Panc1 (cell line): ENCODE measurements around the gene RFTN1. TPM values are rescaled to one million over a fixed set of nuclear protein-coding genes. Genes with fewer than 3 reads are reported as not detected.

Source experiments
- ATAC-seq: fragments of 200-7000 bp; cut with Tn5 transposase; 2 replicates; pipeline ENCODE4 v1.9.1; 2020; ENCODE audit warnings: mild to moderate bottlenecking, moderate library complexity
- BruUV-seq: library from RNA; stranded (reverse); fragments of 400-500 nt; replicated peaks from 2 replicates; lab custom pipeline; 2021; lab: Mats Ljungman, UMichigan
- CTCF ChIA-PET: fragments of 300-600 bp; sonication (Branson Sonifier 250); formaldehyde crosslinking; loops from one replicate; lab custom pipeline; 2022; ENCODE audit warnings: antibody characterized with exemption; lab: Charles Lee
- POLR2A ChIA-PET: fragments of 300-600 bp; sonication (Branson Sonifier 250); formaldehyde crosslinking; loops from one replicate; lab custom pipeline; 2022; ENCODE audit warnings: antibody characterized with exemption; lab: Charles Lee
- DNase-seq: peaks from one replicate; pipeline ENCODE4 v3.0.0-alpha.2; 2010; ENCODE audit warnings: low read depth, low spot score
- H3K27ac ChIP-seq: 2 replicates; pipeline ENCODE4 v1.5.1; 2011; ENCODE audit warnings: mild to moderate bottlenecking, low read length, inconsistent platforms
- H3K27me3 ChIP-seq: fragments of 200-500 bp; sonication (Bioruptor generic); 2 replicates; pipeline ENCODE4 v1.6.0; 2014; ENCODE audit warnings: low read length, inconsistent platforms; ENCODE audit not compliant: control insufficient read depth, insufficient read depth
- H3K36me3 ChIP-seq: fragments of 200-500 bp; sonication (Bioruptor generic); 2 replicates; pipeline ENCODE4 v1.5.1; 2014; ENCODE audit warnings: inconsistent platforms, mild to moderate bottlenecking, low read length, moderate library complexity; ENCODE audit not compliant: control insufficient read depth, insufficient read depth
- H3K4me1 ChIP-seq: 2 replicates; pipeline ENCODE4 v1.5.1; 2011; ENCODE audit warnings: inconsistent platforms, mild to moderate bottlenecking, low read length, moderate library complexity; ENCODE audit not compliant: control insufficient read depth, insufficient read depth
- H3K4me3 ChIP-seq, 2 experiments: 2 replicates each; pipeline ENCODE4 v1.5.1; 2011 to 2012; ENCODE audit warnings: low read depth in 2 of 2, low read length in 2 of 2, mild to moderate bottlenecking in 2 of 2, inconsistent platforms in 1 of 2, moderate library complexity in 1 of 2
- H3K9me3 ChIP-seq: fragments of 200-500 bp; sonication (Bioruptor generic); 2 replicates; pipeline ENCODE4 v1.5.1; 2014; ENCODE audit warnings: low read depth, mild to moderate bottlenecking, inconsistent platforms, low read length, moderate library complexity; ENCODE audit not compliant: control insufficient read depth, insufficient read depth
- POLR2AphosphoS5 ChIP-seq: IDR thresholded peaks from 2 replicates; pipeline ENCODE4 v1.6.1; 2012; ENCODE audit warnings: mild to moderate bottlenecking, low read depth, low read length, moderate library complexity
- SIN3A ChIP-seq: IDR thresholded peaks from 2 replicates; pipeline ENCODE4 v1.6.1; 2012; ENCODE audit warnings: low read depth, mild to moderate bottlenecking, low read length, moderate library complexity, borderline replicate concordance; ENCODE audit not compliant: insufficient read depth
- TCF7L2 ChIP-seq: IDR thresholded peaks from 2 replicates; pipeline ENCODE4 v1.6.1; 2011; ENCODE audit warnings: mild to moderate bottlenecking, low read depth, low read length, inconsistent platforms
- in situ Hi-C: cut with HindIII; loops from 2 replicates; pipeline ENCODE4 v1.10.0; 2016; ENCODE audit warnings: low sequenced_read_pairs, low pct_unique_long_range_greater_than_20kb
- intact Hi-C: fragments of 100-400 bp; cut with micrococcal nuclease; formaldehyde crosslinking; loops from one replicate; pipeline ENCODE4 v1.10.0; 2022; ENCODE audit not compliant: unreplicated experiment
- total RNA-seq: library from RNA; stranded (reverse); gene quantifications from one replicate; pipeline ENCODE4 v1.2.1, GENCODE V29; 2021; ENCODE audit not compliant: unreplicated experiment
- TF ChIP-seq, protein P1 (sequence below): fragments of 450-650 bp; IDR thresholded peaks from 2 replicates; pipeline ENCODE4 v1.5.1; 2017; ENCODE audit warnings: mild to moderate bottlenecking
- TF ChIP-seq, protein P2 (sequence below), 2 experiments: IDR thresholded peaks; 2 replicates each; pipeline ENCODE4 v1.6.1; 2011 to 2012; ENCODE audit warnings: low read depth in 2 of 2, control low read depth in 1 of 2, low read length in 1 of 2, mild to moderate bottlenecking in 1 of 2, moderate library complexity in 1 of 2; ENCODE audit not compliant: insufficient read depth in 1 of 2

RFTN1 gene
- total RNA-seq, 1 experiment from 2014 or later, result 0.90 TPM

DNA sequence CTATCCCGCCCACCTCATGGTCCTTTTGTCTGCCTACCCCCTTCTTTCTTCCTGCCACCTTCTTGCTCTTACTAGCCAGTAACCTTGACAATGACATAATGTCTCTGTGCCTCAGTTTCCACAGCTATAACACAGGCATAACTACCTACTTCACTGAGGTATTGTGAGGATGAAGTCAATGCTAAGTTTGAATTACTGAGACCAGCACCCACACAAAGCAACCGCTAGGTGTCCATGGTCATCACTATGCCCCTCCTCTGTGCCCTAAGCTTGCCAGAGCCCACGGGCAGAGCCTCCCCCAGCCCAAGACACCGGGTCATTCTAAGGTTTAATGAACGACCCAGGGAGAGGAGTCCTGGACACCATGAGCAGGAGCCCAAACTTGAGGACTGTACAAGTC lies 146.9 kb downstream of the RFTN1 start:
- Histone ChIP-seq H3K36me3 (no peaks in the 10 kb centered on the region), H3K4me1 (no peaks in the 10 kb centered on the region), H3K9me3 (no peaks in the 10 kb centered on the region), H3K4me3 (no peak overlapping the region), H3K27ac (no peak overlapping the region), H3K27me3 (no peaks in the 10 kb centered on the region)
- in situ Hi-C loops (no loop called here), intact Hi-C loops (no loop called here)
- DNase-seq (no peak), ATAC-seq (no peak)
- ChIA-PET CTCF (no interaction called here), POLR2A (no interaction called here)
- BruUV-seq, result no TSS peak
- TF ChIP-seq POLR2AphosphoS5, result no peak
- TF ChIP-seq, protein P1, sequence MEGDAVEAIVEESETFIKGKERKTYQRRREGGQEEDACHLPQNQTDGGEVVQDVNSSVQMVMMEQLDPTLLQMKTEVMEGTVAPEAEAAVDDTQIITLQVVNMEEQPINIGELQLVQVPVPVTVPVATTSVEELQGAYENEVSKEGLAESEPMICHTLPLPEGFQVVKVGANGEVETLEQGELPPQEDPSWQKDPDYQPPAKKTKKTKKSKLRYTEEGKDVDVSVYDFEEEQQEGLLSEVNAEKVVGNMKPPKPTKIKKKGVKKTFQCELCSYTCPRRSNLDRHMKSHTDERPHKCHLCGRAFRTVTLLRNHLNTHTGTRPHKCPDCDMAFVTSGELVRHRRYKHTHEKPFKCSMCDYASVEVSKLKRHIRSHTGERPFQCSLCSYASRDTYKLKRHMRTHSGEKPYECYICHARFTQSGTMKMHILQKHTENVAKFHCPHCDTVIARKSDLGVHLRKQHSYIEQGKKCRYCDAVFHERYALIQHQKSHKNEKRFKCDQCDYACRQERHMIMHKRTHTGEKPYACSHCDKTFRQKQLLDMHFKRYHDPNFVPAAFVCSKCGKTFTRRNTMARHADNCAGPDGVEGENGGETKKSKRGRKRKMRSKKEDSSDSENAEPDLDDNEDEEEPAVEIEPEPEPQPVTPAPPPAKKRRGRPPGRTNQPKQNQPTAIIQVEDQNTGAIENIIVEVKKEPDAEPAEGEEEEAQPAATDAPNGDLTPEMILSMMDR, result no peak
- no peak for TF ChIP-seq SIN3A
- TF ChIP-seq, protein P2, sequence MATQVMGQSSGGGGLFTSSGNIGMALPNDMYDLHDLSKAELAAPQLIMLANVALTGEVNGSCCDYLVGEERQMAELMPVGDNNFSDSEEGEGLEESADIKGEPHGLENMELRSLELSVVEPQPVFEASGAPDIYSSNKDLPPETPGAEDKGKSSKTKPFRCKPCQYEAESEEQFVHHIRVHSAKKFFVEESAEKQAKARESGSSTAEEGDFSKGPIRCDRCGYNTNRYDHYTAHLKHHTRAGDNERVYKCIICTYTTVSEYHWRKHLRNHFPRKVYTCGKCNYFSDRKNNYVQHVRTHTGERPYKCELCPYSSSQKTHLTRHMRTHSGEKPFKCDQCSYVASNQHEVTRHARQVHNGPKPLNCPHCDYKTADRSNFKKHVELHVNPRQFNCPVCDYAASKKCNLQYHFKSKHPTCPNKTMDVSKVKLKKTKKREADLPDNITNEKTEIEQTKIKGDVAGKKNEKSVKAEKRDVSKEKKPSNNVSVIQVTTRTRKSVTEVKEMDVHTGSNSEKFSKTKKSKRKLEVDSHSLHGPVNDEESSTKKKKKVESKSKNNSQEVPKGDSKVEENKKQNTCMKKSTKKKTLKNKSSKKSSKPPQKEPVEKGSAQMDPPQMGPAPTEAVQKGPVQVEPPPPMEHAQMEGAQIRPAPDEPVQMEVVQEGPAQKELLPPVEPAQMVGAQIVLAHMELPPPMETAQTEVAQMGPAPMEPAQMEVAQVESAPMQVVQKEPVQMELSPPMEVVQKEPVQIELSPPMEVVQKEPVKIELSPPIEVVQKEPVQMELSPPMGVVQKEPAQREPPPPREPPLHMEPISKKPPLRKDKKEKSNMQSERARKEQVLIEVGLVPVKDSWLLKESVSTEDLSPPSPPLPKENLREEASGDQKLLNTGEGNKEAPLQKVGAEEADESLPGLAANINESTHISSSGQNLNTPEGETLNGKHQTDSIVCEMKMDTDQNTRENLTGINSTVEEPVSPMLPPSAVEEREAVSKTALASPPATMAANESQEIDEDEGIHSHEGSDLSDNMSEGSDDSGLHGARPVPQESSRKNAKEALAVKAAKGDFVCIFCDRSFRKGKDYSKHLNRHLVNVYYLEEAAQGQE (IDR thresholded peaks at IDR 0.05; ENCODE audit: insufficient read depth in 1 of 2, low read depth in 2 of 2, low read length in 1 of 2), result no peak
- no peak for TF ChIP-seq TCF7L2

DNA sequence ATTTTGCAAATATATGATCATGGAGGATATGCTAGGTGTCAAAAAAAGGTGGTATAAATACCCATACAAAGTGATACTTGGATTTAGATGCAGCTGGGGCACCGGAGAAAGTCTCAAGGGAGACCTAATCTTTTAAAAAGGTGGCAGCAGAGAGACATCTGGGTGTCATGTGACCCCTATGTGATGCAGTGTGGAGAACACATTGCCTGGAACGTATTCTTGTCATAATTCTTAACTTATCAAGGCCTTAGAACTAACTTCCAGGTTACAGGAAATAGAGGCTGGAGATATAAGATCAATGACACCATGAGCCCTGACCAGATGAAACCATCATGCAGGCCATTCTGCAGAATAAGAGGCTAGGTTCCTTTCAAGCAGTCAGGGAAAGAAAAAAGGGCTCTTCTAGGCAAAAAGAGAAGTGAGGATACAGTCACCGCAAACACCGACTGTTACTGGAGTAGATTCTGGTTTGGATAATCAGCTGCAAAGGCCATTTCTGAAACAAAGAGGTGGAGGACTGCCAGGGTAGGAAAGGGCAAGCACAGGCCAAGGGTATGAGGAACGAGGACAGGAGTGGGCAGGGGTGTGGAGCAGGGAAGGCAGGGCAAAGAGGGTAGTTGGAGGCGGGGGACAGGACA lies 147.9 kb downstream of the RFTN1 start:
- Histone ChIP-seq H3K27me3 (no peaks in the 10 kb centered on the region), H3K4me1 (no peaks in the 10 kb centered on the region), H3K36me3 (no peaks in the 10 kb centered on the region), H3K4me3 (no peak overlapping the region), H3K27ac (no peak overlapping the region), H3K9me3 (no peaks in the 10 kb centered on the region)
- CTCF ChIA-PET, result no interaction called here
- POLR2A ChIA-PET, result no interaction called here
- ATAC-seq, result no peak
- intact Hi-C loops, result no loop called here
- BruUV-seq, result no TSS peak
- TF ChIP-seq, protein P2 (IDR thresholded peaks at IDR 0.05; ENCODE audit: insufficient read depth in 1 of 2, low read depth in 2 of 2, low read length in 1 of 2), result no peak
- TF ChIP-seq TCF7L2 (no peak), POLR2AphosphoS5 (no peak), SIN3A (no peak)
- TF ChIP-seq, protein P1, result no peak
- in situ Hi-C loops, result no loop called here
- DNase-seq, result no peak
